Effector memory CD4-positive, alpha-beta T cell (primary cell): ENCODE results near the gene ZKSCAN3.
"Not testable (repeated sequence)": the region's sequence is repeated elsewhere in the genome, so short reads cannot be mapped to it uniquely, and the experiment has no call there.

Source experiments
- DNase-seq, 3 donors: peaks; one replicate each; pipeline ENCODE4 v3.0.0-alpha.2; 2020
- H3K27ac ChIP-seq: 2 replicates; pipeline ENCODE4 v1.7.0; 2013; ENCODE audit warnings: mild to moderate bottlenecking, low read length, moderate library complexity; ENCODE audit not compliant: insufficient read depth, poor library complexity, severe bottlenecking
- H3K27me3 ChIP-seq: replicated peaks from 2 replicates; pipeline ENCODE4 v1.7.0; 2013; ENCODE audit warnings: mild to moderate bottlenecking, low read length; ENCODE audit not compliant: insufficient read depth, control insufficient read depth, poor library complexity, severe bottlenecking
- H3K36me3 ChIP-seq: 2 replicates; pipeline ENCODE4 v1.7.0; 2013; ENCODE audit warnings: mild to moderate bottlenecking, low read length, moderate library complexity; ENCODE audit not compliant: control insufficient read depth, insufficient read depth
- H3K4me1 ChIP-seq: 2 replicates; pipeline ENCODE4 v1.7.0; 2013; ENCODE audit warnings: low read length, mild to moderate bottlenecking; ENCODE audit not compliant: control insufficient read depth, insufficient read depth, poor library complexity, severe bottlenecking
- H3K4me3 ChIP-seq: 2 replicates; pipeline ENCODE4 v1.7.0; 2013; ENCODE audit warnings: low read length, low read depth, mild to moderate bottlenecking; ENCODE audit not compliant: insufficient read depth, poor library complexity, severe bottlenecking
- H3K9me3 ChIP-seq: 2 replicates; pipeline ENCODE4 v1.7.0; 2013; ENCODE audit warnings: mild to moderate bottlenecking, low read length, moderate library complexity; ENCODE audit not compliant: control insufficient read depth

The ZKSCAN3 gene

DNA sequence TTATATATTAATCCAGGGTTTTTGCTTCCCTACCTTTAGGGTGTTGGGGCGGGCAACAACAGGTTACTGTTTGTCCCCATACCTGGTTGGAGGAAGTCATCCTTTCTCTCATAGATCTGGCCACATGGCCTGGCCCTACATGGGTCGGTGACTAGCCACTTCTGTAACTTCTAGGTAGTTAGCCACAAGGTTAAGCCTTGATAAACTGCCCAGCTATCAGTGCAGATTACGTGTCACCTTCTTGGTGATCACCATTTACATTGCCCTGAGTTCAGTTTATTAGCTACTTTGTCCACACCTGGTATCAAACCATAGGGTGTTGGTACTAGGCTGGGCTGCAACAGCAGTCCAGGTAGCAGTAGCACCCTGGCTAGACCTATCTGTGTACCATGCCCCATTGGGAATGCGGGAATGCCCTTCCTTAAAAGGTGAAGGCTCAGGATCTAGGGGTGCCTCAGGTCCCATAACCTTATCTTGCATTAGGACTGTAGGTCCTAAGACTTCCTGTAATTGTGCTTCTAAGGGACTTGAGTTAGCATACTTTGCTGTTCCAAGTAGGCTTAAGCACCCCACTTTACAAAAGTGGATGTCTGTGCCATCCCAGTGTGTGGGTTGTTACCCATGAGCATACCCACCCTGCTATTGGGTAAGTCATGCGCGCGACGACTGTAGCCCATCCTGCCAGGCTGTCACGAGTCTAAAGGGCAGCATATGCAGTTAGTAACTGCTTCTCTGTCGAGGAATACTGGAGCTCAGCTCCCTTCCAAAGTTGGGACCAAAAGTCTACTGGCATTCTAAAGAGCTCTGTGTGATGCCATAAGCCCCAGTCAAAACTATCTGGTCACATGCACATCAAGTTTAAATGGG is 5.2 kb downstream of the ZKSCAN3 start:
- DNase-seq = no peak

DNA sequence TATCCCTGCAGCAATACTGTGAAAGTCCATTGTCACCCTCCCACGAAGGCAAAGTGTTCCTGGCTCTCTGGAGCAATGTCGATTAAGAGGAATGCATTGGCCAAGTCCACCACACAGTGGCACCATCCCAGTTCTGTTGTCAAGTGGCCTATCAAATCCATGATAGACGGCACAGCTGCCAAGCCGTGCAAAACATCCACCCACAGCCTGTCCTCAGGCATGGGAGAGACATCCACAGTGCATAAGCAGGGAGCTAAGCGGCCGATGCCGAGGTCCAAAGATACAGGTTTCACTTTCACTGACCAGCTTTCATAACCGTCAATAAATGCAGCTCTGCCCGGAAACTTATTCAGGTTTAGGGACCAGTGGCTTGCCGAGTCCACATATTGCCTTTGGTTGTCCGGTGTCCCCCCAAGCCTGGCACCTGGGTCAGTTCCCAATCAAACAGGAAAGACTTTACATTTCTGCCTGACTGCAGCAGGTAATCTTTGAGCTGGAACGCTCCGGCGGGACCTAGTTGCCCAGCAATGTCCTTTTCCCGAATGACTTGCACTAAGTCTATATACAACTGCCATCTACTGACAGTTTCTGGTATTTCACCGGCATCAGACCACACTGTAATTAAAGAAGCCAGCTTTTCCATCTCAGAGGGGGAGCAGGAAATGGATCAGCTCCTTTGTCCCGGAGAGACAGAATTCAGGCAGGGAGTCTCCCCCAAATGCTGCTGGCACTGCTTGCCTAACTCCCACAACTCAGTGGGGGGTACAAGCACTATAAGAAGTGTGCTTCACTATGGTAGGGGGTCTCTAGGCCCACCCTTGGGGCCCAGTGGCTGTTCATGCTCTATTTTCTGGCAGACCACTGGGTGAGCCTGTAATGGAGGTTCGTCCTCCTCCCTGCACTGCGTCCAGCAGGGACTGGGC is 6.3 kb downstream of the ZKSCAN3 start:
- Histone ChIP-seq H3K27me3 (no peaks in the 10 kb centered on the region), H3K27ac (no peak overlapping the region), H3K36me3 (no peaks in the 10 kb centered on the region), H3K4me3 (peak overlapping the region; percentile 59), H3K9me3 (no peaks in the 10 kb centered on the region), H3K4me1 (no peaks in the 10 kb centered on the region)
- DNase-seq = peak; percentile 17 to 41 (median 25)

More for the DNA sequence above, 5.2 kb downstream of the ZKSCAN3 start:
- Histone ChIP-seq H3K4me1 (peaks cover 3% of the 10 kb centered on the region), H3K4me3 (no peak overlapping the region), H3K27me3 (no peaks in the 10 kb centered on the region), H3K9me3 (no peaks in the 10 kb centered on the region), H3K36me3 (no peaks in the 10 kb centered on the region), H3K27ac (no peak overlapping the region)

DNA sequence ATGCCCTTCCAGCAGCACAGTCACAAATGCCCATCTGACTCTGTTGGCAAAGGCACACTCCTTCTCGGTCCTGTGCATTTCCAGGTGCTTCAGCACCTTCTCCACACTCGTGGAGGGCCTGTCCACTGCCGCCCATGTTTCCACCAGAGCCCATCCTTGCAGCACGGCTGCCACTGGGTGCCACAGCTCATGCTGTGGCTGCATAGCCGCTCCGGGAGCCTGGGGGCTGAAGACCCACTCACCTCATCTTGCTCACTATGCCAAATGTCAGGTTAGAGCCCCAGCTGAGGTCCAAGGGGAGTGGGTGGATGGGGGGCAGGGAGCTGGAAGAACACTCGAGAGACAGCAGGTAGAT is 6.9 kb downstream of the ZKSCAN3 start:
- no peaks in the 10 kb centered on the region for H3K9me3 ChIP-seq
- H3K36me3 ChIP-seq = no peaks in the 10 kb centered on the region
- H3K27me3 ChIP-seq = no peaks in the 10 kb centered on the region
- H3K27ac ChIP-seq = no peak overlapping the region
- DNase-seq = no peak
- H3K4me1 ChIP-seq = no peaks in the 10 kb centered on the region
- H3K4me3 ChIP-seq = no peak overlapping the region

DNA sequence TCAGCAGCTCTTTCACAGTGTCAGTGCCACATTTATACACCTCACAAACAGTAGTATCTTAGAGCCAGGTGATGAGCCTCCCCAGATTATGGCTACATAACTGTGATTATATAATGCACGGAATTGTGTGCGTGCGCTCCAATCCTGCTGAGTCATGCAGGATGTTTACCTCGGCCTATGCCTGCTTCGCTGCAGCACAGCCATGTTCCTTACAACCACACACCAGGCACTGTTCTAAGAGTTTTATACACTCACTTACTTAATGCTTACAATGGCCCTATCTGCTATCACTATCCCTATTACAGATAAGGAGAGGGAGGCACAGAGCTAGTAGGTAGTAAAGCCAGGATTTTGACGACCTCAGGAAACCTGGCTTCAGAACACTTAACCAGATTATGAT is 7.3 kb downstream of the ZKSCAN3 start:
- no peaks in the 10 kb centered on the region for H3K27me3 ChIP-seq
- H3K36me3 ChIP-seq = no peaks in the 10 kb centered on the region
- no peaks in the 10 kb centered on the region for H3K9me3 ChIP-seq
- H3K27ac ChIP-seq = no peak overlapping the region
- H3K4me3 ChIP-seq = no peak overlapping the region
- H3K4me1 ChIP-seq = no peaks in the 10 kb centered on the region
- DNase-seq = no peak

DNA sequence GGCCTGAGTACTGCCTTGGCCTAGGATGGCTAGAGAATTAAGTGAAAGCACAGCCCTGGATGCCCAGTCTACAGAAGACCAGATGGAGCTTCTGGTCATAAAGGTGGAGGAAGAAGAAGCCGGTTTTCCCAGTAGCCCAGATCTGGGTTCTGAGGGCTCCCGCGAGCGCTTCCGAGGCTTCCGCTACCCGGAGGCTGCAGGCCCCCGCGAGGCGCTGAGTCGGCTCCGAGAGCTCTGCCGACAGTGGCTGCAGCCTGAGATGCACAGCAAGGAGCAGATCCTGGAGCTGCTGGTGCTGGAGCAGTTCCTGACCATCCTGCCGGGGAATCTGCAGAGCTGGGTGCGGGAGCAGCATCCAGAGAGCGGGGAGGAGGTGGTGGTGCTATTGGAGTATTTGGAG is 9.8 kb downstream of the ZKSCAN3 start:
- DNase-seq, H3K27me3 ChIP-seq, H3K27ac ChIP-seq, H3K4me3 ChIP-seq, H3K9me3 ChIP-seq, H3K36me3 ChIP-seq, H3K4me1 ChIP-seq: not testable (repeated sequence)

DNA sequence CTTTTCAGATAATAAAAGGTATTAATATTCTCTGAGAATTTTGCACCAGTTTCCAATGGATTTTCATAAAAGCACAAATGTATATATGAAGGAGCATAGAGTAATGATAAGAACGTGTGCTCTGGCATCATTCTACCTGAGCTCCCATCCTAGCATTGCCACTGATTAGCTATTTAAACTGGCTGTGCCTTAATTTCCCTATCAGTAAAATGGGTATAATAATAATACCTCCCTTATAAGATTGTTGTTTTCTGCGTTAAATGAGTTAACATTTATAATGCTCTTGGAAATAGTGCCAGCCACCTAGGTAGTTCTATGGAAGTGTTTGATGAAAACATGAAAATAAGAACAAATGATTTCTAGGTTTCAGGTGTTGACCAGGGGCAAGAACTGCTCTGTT is 11.2 kb downstream of the ZKSCAN3 start:
- peaks cover 14% of the 10 kb centered on the region for H3K36me3 ChIP-seq
- no peaks in the 10 kb centered on the region for H3K27me3 ChIP-seq
- no peaks in the 10 kb centered on the region for H3K4me1 ChIP-seq
- H3K27ac ChIP-seq = no peak overlapping the region
- H3K9me3 ChIP-seq = no peaks in the 10 kb centered on the region
- H3K4me3 ChIP-seq = no peak overlapping the region
- no peak for DNase-seq

DNA sequence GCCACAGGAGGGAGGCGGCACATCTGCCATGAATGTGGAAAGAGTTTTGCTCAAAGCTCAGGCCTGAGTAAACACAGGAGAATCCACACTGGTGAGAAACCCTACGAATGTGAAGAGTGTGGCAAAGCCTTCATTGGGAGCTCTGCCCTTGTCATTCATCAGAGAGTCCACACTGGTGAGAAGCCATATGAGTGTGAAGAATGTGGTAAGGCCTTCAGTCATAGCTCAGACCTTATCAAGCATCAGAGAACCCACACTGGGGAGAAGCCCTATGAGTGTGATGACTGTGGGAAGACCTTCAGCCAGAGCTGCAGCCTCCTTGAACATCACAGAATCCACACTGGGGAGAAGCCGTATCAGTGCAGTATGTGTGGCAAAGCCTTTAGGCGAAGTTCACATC is 15.8 kb downstream of the ZKSCAN3 start:
- not testable (repeated sequence) for H3K27me3 ChIP-seq, H3K27ac ChIP-seq, H3K4me3 ChIP-seq, H3K4me1 ChIP-seq, DNase-seq, H3K9me3 ChIP-seq
- H3K36me3 ChIP-seq = peaks cover 14% of the 10 kb centered on the region

DNA sequence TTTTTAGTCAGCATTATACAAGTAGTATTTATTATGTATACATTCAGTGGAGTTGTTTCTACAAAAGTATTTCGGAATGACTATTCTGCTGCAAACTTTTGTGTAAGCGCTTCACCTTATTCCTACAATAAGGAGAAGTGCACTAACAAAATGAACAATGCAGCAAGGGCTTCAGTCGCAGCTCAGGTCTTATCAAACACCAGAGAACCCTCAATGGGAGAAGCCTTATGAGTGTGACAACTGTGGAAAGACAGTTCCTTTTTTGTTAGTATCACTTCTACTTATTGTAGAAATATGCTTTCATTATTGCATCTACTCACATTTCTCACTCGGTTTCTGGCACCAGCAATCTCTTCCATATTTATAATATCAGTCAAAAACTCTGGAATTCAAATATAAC is 18.8 kb downstream of the ZKSCAN3 start:
- no peak overlapping the region for H3K4me3 ChIP-seq
- no peaks in the 10 kb centered on the region for H3K9me3 ChIP-seq
- no peaks in the 10 kb centered on the region for H3K4me1 ChIP-seq
- peaks cover 12% of the 10 kb centered on the region for H3K36me3 ChIP-seq
- H3K27me3 ChIP-seq = no peaks in the 10 kb centered on the region
- no peak for DNase-seq
- H3K27ac ChIP-seq = no peak overlapping the region

DNA sequence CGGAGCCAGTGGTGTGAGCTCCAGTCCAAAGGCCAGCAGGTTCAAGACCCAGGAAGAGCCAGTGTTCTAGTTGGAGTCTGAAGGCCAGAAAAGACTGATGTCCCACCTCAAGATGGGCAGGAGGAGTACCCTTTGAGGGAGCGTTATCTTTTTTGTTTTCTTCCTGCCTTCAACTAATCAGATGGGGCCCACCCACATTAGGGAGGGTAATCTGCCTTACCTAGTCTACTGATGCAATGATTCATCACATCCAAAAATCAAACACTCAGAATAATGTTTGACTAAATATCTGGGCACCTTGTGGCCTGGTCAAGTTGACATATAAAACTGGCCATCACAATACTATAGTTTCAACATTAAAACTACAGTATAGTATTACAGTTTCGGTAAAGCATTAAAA is 19.7 kb downstream of the ZKSCAN3 start:
- Histone ChIP-seq H3K9me3 (no peaks in the 10 kb centered on the region), H3K36me3 (peaks cover 8% of the 10 kb centered on the region), H3K27ac (no peak overlapping the region), H3K4me3 (no peak overlapping the region), H3K4me1 (no peaks in the 10 kb centered on the region), H3K27me3 (no peaks in the 10 kb centered on the region)
- no peak for DNase-seq

DNA sequence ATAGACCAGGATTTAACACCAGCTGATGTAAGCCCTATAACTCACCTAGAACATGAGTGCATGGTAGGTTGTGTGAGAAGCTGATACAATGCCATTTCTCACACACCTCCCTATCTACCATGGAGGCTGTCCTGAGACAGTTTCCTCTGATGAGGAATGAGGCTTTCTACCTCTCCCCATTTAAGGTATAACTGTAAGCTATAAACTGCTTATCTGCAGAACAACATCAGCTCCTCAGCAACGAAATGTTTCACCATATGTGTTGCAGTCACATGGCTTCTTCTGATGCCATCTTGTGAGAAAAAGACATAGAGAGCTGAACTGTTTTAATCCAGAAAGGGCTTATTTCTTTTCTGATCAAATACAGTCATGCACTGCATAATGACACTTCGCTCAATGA is 20.7 kb downstream of the ZKSCAN3 start:
- no peaks in the 10 kb centered on the region for H3K27me3 ChIP-seq
- H3K9me3 ChIP-seq = no peaks in the 10 kb centered on the region
- H3K4me3 ChIP-seq = no peak overlapping the region
- DNase-seq = no peak
- no peak overlapping the region for H3K27ac ChIP-seq
- H3K4me1 ChIP-seq = no peaks in the 10 kb centered on the region
- peaks cover 4% of the 10 kb centered on the region for H3K36me3 ChIP-seq
